Right lobe of liver (tissue), 4 donors: ENCODE results near the gene ZNF425.

Source experiments
- CTCF ChIP-seq, 4 donors: fragments of 200-600 bp in 3 of 4; fragments of 450-650 bp in 1 of 4; IDR thresholded peaks; one replicate each; pipeline versions ENCODE4 v1.5.1 to v1.8.0; 2016 to 2022; ENCODE audit warnings: antibody characterized with exemption in 4 of 4, mild to moderate bottlenecking in 2 of 4
- POLR2A ChIP-seq: fragments of 450-650 bp; IDR thresholded peaks from one replicate; pipeline ENCODE4 v1.6.1; 2017; ENCODE audit warnings: antibody characterized with exemption, mild to moderate bottlenecking
- donor health status: DM: no; HTN: no; CAD: no.
- donor health status: DM: no; HTN: no; CAD: no.
- donor health status: DM: no; HTN: yes; CAD: no.

- TF ChIP-seq CTCF (IDR thresholded peaks at IDR 0.05) (no peak), POLR2A (no peak)
These were observed 640 bp upstream of the ZNF425 start for GRCh38 chr7:149126662-149127266.
